ENCODE measurements around the gene SRGAP1. TPM values are rescaled to one million over a fixed set of nuclear protein-coding genes. Genes with fewer than 3 reads are reported as not detected.

Gene SRGAP1
- total RNA-seq, 1 donor from 2014 or later = 14.8 TPM

DNA sequence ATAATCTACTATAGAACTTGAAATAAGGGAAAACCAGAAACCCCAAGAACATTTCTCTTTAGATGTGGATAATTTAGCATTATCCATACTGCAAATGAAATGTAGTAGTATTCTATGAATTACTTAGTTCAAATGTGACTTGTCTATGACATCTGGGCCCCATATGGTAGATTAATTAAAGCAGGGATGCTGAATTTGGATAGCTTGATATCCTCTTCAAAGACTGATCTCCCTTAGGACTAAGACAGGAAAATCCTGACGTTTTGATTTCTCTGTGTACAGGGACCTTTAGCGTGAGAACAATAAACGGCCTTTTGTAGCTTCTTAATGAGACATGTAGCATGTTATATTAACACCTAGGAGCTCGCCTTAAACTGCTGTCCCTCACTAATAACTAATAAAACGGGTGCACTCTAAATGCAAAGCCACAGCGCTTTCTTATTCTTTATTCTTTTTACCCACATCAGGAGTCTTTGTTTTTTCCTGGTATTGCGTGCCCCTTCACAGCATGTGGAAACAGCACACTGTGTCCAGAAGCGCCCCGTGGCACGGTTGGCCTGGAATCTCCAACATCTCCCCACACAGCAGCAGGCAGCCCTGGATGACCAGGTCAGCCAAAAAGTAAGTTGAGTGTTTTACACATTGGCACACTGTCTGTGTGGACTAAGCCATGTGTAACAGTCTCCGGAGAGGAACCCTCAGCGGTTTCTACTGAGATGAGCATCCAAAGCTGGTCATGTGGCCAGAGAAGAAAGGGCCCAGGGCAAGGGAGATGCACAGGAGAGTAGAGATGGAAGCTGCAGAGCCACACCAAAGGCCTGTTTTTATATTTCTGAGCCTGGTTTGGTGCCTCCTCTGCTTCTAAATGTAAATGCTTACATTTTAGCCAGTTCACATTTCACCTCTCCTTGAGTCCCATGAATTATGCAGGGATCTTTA lies 93.1 kb downstream of the SRGAP1 start:
- no peaks in the 10 kb centered on the region for H3K27me3 Mint-ChIP-seq (ENCODE audit: low read depth)
- DNase-seq (ENCODE audit: low read depth, low spot score) = no peak
- H3K36me3 Mint-ChIP-seq (ENCODE audit: low read depth) = peaks cover 2% of the 10 kb centered on the region
- no peak overlapping the region for H3K4me3 Mint-ChIP-seq
- peak overlapping the region; percentile 31 for H3K27ac Mint-ChIP-seq (ENCODE audit: unreplicated experiment)
- H3K4me1 Mint-ChIP-seq = peaks cover 38% of the 10 kb centered on the region
- no peaks in the 10 kb centered on the region for H3K9me3 Mint-ChIP-seq
- TF ChIP-seq CTCF (conservative IDR thresholded peaks at IDR 0.05) = no peak

DNA sequence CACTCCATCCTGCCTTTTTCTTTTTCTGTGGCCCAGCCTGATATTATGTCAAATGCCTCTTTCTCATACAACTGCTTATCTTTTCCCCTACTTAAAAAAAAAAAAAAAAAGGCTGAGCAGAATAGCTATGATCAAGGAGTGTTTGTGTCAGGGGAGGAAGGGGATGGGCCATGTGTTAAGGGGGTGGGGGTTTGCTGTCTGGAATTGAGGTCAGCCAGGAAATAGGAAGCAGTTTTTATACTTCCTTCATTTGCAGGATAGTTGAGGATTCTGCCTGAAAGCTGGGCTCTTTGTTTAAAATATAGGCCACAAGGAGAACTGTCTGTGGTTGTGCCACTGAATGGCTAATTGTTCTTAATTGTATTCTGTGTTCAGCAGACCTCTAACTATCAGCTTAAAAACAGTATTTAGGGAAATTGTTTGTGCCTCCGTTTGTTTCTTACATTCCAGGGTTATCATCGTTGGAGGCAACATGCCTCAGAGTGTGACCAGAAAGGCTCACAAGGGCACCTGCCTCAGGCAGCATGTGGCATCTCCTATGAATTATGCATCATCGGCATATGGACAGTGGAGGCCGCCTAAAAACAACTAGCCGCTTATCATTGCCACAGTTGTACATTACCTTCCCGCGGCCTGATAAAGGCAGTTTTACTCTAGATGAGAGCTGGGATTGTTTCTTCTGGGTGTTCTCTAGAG lies 96.0 kb downstream of the SRGAP1 start:
- no peak for DNase-seq (ENCODE audit: low read depth, low spot score)
- Mint-ChIP-seq H3K9me3 (no peaks in the 10 kb centered on the region), H3K4me1 (peaks cover 56% of the 10 kb centered on the region), H3K27ac (ENCODE audit: unreplicated experiment) (peak overlapping the region; percentile 89), H3K4me3 (peak overlapping the region; percentile 48), H3K27me3 (ENCODE audit: low read depth) (no peaks in the 10 kb centered on the region), H3K36me3 (ENCODE audit: low read depth) (no peaks in the 10 kb centered on the region)
- TF ChIP-seq CTCF (conservative IDR thresholded peaks at IDR 0.05) = no peak

DNA sequence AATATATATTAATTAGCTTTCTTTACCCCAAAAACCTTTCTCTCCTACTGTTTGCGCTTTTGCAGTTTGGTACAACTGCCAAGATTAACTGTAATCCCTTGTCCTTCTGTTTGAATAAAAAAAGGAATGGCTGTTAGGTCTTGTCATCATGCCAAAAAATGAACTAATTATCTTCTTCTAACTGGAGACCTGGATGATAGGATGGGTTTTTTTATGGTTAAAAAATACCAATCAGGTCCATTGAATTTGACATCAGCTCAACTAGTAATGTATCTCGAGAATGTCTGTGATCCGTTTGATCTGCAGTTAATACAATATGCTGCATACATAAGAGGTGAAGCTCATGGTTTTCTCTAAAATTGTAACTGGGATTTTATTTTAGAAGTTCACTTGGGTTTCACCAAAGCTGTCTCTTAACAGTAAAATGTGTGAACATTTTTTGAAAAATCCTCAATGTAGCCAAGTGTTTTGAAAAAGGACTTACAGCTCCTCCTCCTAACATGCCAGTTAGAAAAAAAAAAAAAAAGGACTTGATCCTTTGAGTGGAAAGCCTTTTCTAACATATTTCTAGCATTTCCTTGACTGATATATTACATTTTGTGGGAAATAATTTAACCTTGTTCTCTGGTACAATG lies 96.8 kb downstream of the SRGAP1 start:
- Mint-ChIP-seq H3K27me3 (ENCODE audit: low read depth) (no peaks in the 10 kb centered on the region), H3K36me3 (ENCODE audit: low read depth) (no peaks in the 10 kb centered on the region), H3K4me1 (peaks cover 63% of the 10 kb centered on the region), H3K27ac (ENCODE audit: unreplicated experiment) (peak overlapping the region; percentile 81), H3K4me3 (no peak overlapping the region), H3K9me3 (no peaks in the 10 kb centered on the region)
- DNase-seq (ENCODE audit: low read depth, low spot score) = no peak
- TF ChIP-seq CTCF (conservative IDR thresholded peaks at IDR 0.05) = no peak

GRCh38 chr12:63941879-63942278 lies 97.4 kb downstream of the SRGAP1 start:
- Mint-ChIP-seq H3K9me3 (no peaks in the 10 kb centered on the region), H3K4me3 (no peak overlapping the region), H3K36me3 (ENCODE audit: low read depth) (no peaks in the 10 kb centered on the region), H3K27ac (ENCODE audit: unreplicated experiment) (no peak overlapping the region), H3K27me3 (ENCODE audit: low read depth) (no peaks in the 10 kb centered on the region), H3K4me1 (peaks cover 66% of the 10 kb centered on the region)
- TF ChIP-seq CTCF (conservative IDR thresholded peaks at IDR 0.05) = no peak
- DNase-seq (ENCODE audit: low read depth, low spot score) = no peak

GRCh38 chr12:63942464-63943241 lies 98.2 kb downstream of the SRGAP1 start:
- Mint-ChIP-seq H3K4me1 (peaks cover 66% of the 10 kb centered on the region), H3K36me3 (ENCODE audit: low read depth) (no peaks in the 10 kb centered on the region), H3K27ac (ENCODE audit: unreplicated experiment) (peak overlapping the region; percentile 81), H3K9me3 (no peaks in the 10 kb centered on the region), H3K27me3 (ENCODE audit: low read depth) (no peaks in the 10 kb centered on the region), H3K4me3 (no peak overlapping the region)
- DNase-seq (ENCODE audit: low read depth, low spot score) = no peak
- no peak for TF ChIP-seq CTCF (conservative IDR thresholded peaks at IDR 0.05)
